GM19463 (cell line): Measurements from ENCODE around the gene SDHB.

ENCODE experiments used
- ATAC-seq: cut with Tn5 transposase; IDR thresholded peaks from one replicate; pipeline ENCODE4 v1.9.1; 2021; ENCODE audit warnings: mild to moderate bottlenecking, moderate library complexity; ENCODE audit not compliant: unreplicated experiment

The SDHB gene

DNA sequence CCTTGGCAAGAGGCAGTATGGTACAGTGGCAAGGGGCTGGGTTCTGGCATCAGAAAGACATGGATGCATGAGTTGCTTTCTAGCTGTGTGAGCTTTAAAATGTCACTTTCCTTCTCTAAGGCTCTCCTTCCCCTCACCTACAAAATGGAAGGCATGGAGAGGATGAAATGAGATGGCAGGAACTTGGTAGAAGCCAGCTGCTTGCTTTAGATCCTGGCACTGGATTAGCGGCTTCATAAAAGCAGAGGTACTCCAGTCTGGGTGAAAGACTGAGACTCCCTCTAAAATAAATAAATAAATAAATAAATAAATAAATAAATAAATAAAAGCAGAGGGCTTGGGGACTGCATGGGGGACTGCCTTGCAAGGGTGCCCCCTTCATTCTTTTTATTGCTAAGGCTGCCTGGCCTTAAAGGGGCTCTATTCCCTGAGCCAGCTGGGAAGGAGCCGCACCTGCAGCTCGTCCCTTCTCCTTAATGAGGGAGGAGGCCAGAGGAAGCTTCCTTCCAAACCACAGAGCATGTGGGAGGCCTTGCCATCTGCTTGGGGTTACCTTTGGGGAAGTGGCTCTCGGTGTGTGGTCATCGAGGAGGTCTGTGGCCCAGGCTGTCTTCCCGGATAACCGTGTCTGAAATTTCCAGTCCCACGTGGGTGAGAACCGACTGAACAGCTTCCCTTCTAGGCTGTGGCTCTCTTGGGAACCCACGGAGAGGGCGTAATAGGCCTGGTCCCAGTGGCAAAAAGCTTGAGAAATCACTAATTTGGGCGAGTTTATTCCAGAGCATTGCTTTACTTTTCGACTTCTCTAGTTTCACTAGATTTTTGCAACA is 40.1 kb downstream of the SDHB start:
- ATAC-seq: no peak

DNA sequence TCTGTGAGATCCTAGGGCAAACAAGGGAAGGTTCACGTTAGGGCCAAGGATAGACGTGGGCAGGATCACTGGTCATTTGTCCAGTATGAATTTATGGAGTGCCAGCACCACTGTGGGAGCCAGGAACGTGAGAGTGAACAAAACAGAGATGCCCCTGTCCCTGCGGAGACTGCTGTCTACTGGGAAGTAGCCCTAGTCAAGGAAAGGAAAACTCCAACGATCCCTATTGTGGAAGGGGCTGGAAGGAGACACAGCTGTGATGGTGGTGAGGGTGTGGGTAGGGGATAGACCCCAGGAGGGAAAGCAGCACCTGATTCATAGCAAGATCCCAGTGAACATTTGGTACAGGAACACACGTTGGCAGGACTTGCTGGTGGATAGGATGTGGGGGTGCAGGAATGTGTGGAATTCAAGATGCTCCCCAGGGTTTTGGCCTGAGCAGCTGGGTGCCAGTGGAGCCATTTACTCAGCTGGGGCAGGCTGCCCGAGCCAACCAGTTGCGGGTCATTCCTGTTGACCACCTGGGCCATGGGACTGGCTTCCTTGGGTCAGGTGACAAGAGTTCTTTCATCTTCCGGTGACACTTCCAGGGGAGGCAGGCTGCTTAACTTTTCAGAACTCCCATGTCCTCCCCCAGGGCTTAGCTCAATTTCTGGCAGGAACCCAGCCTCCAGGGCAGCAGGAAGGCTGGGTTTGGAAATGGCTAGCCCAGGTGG is 40.9 kb downstream of the SDHB start:
- ATAC-seq: no peak

DNA sequence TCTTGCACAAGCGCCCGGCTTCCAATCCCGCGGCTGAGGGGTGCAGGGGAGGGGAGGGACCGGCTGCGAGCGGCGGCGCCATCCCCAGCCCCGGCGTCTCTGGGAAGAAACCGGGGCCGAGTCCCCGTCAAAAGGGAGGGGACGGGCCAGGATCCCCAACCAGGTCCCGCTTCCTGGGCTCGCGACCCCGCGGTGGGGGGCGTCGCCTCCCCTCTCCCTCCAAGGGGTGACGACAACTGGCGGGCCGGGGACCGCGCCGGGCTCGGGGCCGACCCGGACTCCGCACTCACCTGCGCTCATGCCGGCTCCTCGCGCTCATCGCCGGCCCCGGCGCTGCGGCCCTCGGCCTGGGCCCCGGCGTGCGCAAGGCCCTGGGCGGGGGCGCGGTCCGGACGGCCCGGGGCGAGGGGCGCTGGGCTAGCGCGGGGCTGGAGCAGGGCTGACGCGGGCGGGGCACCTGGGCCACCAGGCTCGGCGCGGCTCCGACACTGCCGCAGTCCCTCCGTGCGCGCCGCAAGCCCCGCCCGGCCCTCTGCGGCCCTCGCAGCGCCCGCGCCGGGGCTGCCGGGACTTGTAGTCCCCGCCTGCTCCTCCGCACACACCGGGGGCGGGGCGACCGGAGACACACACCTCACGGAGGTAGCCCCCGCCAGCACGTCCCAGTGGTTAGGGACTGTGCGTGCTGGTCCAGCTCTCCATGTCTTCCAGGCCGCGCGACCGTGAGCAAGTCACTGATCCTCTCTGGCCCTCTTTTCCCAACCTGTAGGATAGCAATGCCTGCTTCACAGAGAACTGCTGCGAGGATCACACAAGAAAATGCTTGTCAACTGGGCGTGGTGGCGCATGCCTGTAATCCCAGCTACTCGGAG is 42.2 kb downstream of the SDHB start, which contains the start of gene ATP13A2:
Gene ATP13A2 (minus strand): TSS at position 490 of the 869 bp plus-strand sequence. CDS start 190 bp downstream, at position 300.
- ATAC-seq: peak; percentile 94

- ATAC-seq: no peak
Observed at GRCh38 chr1:17011092-17011438, 42.8 kb downstream of the SDHB start.

- ATAC-seq: no peak
Observed at GRCh38 chr1:17009706-17010105, 44.1 kb downstream of the SDHB start.

GRCh38 chr1:17008208-17008855 is 45.5 kb downstream of the SDHB start:
- no peak for ATAC-seq

- no peak for ATAC-seq
Observed at GRCh38 chr1:17007121-17007520, 46.7 kb downstream of the SDHB start.

DNA sequence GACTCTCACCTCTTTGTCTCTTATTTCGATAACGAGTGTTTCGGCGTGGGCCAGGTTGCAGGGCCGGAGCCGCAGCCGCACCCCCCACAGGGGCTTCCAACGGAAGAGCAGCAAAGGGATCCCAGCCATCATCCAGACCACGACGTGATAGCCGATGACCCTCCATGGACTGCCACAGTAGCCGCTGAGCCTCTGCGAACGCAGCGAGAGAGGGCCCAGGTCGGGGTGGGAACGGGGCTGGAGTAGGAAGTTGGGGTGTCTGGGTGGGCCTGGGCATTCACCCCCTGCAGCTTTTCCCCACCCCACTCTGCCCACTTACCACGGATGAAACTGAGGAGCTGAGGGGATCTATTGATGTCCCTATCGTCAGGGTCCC is 48.5 kb downstream of the SDHB start:
- ATAC-seq: no peak

GRCh38 chr1:17004466-17005364 is 49.1 kb downstream of the SDHB start:
- ATAC-seq: no peak

GRCh38 chr1:17002524-17002902 is 51.3 kb downstream of the SDHB start:
- ATAC-seq: no peak

GRCh38 chr1:17001760-17002523 is 51.9 kb downstream of the SDHB start:
- ATAC-seq: no peak

DNA sequence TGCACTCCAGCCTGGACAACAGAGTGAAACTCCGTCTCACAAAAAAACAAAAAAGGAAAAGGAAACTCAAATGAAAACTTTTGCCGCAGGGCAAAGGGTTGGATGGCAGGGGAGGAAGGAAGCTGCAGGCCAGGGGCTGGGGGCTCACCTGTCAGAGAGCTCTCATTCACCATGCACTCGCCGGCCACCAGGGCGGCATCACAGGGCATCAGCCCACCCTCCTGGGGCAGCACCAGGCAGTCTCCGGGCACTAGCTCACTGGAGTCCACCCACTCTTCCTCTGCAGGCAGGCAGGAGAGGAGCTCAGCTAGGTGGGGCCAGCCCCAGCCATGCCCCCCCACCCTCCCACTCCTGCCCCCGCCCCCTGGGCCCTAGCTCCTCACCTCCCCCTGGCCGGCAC is 54.0 kb downstream of the SDHB start:
- ATAC-seq: no peak

DNA sequence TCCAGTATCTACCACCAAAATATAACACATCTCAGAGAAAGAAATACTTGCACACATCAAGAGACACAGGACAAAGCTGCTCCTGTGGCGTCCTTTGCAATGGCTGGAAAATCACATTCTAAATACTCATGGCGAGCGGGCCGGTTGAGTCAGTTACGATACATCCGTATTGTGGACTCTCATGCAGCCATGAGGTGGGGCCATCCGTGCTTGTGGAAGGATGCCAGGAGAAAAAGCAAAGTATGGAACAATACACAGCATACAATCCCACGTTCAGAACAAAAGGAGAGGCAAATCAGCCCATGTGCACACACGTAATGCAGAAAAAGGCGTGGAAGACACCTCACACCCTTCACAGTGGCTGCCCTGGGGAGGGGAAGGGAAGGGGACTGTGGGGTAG is 55.2 kb downstream of the SDHB start:
- no peak for ATAC-seq

GRCh38 chr1:16996845-16997244 is 57.0 kb downstream of the SDHB start:
- no peak for ATAC-seq

GRCh38 chr1:16993521-16994038 is 60.3 kb downstream of the SDHB start:
- no peak for ATAC-seq

GRCh38 chr1:16992675-16993074 is 61.2 kb downstream of the SDHB start:
- no peak for ATAC-seq

GRCh38 chr1:16992102-16992501 is 61.7 kb downstream of the SDHB start:
- ATAC-seq: no peak

DNA sequence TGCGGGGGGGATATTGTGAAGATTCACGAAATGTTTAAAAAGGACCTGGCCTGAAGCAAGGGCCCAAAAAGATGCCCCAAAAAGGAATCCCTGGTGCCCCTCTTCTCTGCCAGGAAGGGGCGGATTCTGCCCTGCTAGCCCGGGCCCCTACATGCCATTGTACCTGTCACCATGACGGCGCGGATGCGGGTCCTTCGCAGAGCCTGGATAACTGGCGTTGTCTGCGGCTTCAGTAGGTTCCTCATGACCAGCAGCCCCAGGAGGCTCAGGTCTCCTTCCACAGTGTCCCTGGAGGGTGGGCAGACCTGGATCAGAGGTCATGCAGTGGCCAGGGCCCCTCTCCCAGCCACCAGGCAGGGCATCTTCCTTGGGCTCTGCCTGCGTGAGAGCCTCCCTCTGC is 62.3 kb downstream of the SDHB start:
- ATAC-seq: no peak
